Fibroblast of mammary gland (primary cell): ENCODE results near the gene DYSF.

Experiments used
- DNase-seq: peaks from one replicate; pipeline ENCODE4 v3.0.0-alpha.2; 2010; ENCODE audit warnings: low read depth
- H3K4me3 ChIP-seq: 2 replicates; pipeline ENCODE4 v1.5.1; 2011; ENCODE audit warnings: low read depth, mild to moderate bottlenecking, low read length, moderate library complexity; ENCODE audit not compliant: control insufficient read depth
- CTCF ChIP-seq: conservative IDR thresholded peaks from 2 replicates; pipeline ENCODE4 v1.5.1; 2011; ENCODE audit warnings: low read depth, low read length, inconsistent platforms; ENCODE audit not compliant: control insufficient read depth, insufficient read depth

DYSF gene

GRCh38 chr2:71716697-71717624 is 263.6 kb downstream of the DYSF start:
- DNase-seq: peak; percentile 81
- TF ChIP-seq CTCF: no peak
- H3K4me3 ChIP-seq: no peak overlapping the region

GRCh38 chr2:71718686-71719085 is 265.3 kb downstream of the DYSF start:
- DNase-seq: no peak
- TF ChIP-seq CTCF: no peak

GRCh38 chr2:71719520-71720282 is 266.3 kb downstream of the DYSF start:
- H3K4me3 ChIP-seq: no peak overlapping the region
- no peak for DNase-seq
- no peak for TF ChIP-seq CTCF

More at GRCh38 chr2:71718686-71719085, 265.3 kb downstream of the DYSF start:
- H3K4me3 ChIP-seq: no peak overlapping the region

- TF ChIP-seq CTCF: no peak
- no peak for DNase-seq
- no peak overlapping the region for H3K4me3 ChIP-seq
Measured at GRCh38 chr2:71720283-71720560, 266.9 kb downstream of the DYSF start.

- H3K4me3 ChIP-seq: no peak overlapping the region
- DNase-seq: no peak
- no peak for TF ChIP-seq CTCF
Measured at GRCh38 chr2:71720596-71721361, 267.4 kb downstream of the DYSF start.

GRCh38 chr2:71721362-71721665 is 268.0 kb downstream of the DYSF start:
- peak; percentile 64 for DNase-seq
- H3K4me3 ChIP-seq: no peak overlapping the region
- no peak for TF ChIP-seq CTCF
